Measurements from ENCODE around the gene SEMA3C. TPM values are rescaled to one million over a fixed set of nuclear protein-coding genes. Genes with fewer than 3 reads are reported as not detected.

Gene SEMA3C
- total RNA-seq, 1 donor from 2014 or later, result 496 TPM

DNA sequence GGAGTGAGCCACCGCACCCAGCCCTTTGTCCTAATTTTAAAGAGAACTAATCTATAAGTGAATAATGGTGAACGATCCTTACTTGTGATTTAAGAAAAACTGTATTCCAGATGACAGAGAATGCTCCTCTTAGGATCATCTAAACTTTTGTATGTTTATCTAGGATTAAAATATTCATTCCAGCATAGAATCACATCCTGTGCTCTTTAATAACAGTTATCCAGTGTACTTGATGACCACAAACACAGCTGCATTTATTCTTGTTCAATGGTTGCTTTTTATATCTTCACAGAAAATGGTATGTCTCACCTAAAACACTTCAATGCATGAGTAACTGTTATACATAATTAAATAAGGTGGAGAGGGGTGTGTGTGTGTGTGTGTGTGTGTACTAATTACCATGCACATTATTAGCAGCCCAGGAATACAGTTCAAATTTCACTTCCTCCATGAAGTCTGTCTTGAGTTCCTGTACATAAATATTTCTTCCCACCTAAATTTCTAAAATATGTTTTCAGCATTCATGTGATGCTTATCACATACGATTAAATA, 38.5 kb upstream of the SEMA3C start:
- H3K4me1 Mint-ChIP-seq, result no peaks in the 10 kb centered on the region
- no peak overlapping the region for H3K4me3 Mint-ChIP-seq
- no peaks in the 10 kb centered on the region for H3K27me3 Mint-ChIP-seq (ENCODE audit: low read depth)
- peaks cover 7% of the 10 kb centered on the region for H3K9me3 Mint-ChIP-seq
- no peaks in the 10 kb centered on the region for H3K36me3 Mint-ChIP-seq
- TF ChIP-seq, protein P1, sequence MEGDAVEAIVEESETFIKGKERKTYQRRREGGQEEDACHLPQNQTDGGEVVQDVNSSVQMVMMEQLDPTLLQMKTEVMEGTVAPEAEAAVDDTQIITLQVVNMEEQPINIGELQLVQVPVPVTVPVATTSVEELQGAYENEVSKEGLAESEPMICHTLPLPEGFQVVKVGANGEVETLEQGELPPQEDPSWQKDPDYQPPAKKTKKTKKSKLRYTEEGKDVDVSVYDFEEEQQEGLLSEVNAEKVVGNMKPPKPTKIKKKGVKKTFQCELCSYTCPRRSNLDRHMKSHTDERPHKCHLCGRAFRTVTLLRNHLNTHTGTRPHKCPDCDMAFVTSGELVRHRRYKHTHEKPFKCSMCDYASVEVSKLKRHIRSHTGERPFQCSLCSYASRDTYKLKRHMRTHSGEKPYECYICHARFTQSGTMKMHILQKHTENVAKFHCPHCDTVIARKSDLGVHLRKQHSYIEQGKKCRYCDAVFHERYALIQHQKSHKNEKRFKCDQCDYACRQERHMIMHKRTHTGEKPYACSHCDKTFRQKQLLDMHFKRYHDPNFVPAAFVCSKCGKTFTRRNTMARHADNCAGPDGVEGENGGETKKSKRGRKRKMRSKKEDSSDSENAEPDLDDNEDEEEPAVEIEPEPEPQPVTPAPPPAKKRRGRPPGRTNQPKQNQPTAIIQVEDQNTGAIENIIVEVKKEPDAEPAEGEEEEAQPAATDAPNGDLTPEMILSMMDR (IDR thresholded peaks at IDR 0.05; ENCODE audit: unreplicated experiment), result no peak
- DNase-seq (ENCODE audit: low spot score in 2 of 2, unreplicated experiment in 2 of 2), result no peak
- H3K27ac Mint-ChIP-seq, result no peak overlapping the region

DNA sequence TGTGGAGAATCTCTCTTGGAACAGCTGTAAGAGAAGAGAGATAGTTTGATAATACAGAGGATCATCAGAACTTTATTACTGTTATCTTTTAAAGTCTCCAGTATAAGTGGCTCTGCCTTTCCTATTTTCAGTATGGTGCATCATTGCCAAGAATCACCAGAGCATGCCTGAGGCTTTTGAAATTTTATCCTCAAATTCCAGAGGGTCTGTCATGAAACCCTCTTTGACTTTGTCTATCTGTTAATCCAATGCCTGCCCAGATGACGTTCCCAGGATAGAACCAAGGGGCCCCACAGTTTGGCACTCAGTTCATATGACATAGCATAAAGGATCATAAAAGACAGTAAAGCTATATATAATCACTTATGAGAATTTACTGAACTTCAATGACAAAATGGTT, 35.3 kb upstream of the SEMA3C start:
- Mint-ChIP-seq H3K4me3 (no peak overlapping the region), H3K36me3 (no peaks in the 10 kb centered on the region), H3K27me3 (ENCODE audit: low read depth) (no peaks in the 10 kb centered on the region), H3K9me3 (peaks cover 3% of the 10 kb centered on the region), H3K27ac (no peak overlapping the region), H3K4me1 (peaks cover 4% of the 10 kb centered on the region)
- DNase-seq (ENCODE audit: low spot score in 2 of 2, unreplicated experiment in 2 of 2), result no peak
- TF ChIP-seq, protein P1 (IDR thresholded peaks at IDR 0.05; ENCODE audit: unreplicated experiment), result no peak

DNA sequence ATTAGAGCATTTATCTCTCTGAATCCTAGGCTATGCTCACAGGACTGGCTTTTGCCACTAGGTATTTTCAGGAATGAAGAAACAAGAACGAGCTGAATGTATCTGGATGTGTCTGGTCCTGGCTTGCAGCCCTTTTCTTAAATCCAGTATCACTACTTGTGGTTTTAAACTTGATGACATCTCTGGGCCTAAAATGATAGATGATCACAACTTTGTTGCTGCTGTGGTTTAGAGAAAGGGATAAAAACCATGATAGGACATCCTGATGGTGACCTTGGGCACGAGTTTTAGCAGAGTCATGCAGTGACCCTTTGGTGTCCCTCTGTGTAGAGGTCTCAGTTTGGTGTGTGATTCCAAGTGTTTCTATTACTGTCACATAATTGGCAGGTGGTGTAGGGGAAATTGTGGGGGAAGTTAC, 31.7 kb upstream of the SEMA3C start:
- no peak for DNase-seq (ENCODE audit: low spot score in 2 of 2, unreplicated experiment in 2 of 2)
- H3K4me3 Mint-ChIP-seq, result no peak overlapping the region
- TF ChIP-seq, protein P1 (IDR thresholded peaks at IDR 0.05; ENCODE audit: unreplicated experiment), result no peak
- H3K27ac Mint-ChIP-seq, result no peak overlapping the region
- H3K27me3 Mint-ChIP-seq (ENCODE audit: low read depth), result no peaks in the 10 kb centered on the region
- no peaks in the 10 kb centered on the region for H3K36me3 Mint-ChIP-seq
- H3K9me3 Mint-ChIP-seq, result peaks cover 3% of the 10 kb centered on the region
- peaks cover 6% of the 10 kb centered on the region for H3K4me1 Mint-ChIP-seq

DNA sequence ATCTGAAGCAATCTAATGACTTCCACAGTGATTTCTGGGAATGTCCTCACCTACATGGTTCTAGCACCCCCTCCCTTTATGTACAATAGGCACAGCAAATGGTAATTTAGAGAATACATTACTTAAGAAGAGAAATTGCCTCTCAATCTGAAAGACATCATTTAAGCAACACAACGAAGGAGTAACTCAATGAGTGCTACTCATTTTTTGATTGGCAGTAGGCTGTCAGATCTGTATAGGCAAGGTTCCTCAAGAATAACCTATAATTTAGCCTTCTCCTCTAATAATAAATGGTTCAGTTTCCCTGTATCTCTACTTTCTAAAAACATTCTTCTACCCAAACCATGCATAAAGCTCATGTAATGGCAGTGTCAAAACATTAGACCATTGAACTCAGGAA, 30.6 kb upstream of the SEMA3C start:
- Mint-ChIP-seq H3K27ac (no peak overlapping the region), H3K4me3 (no peak overlapping the region), H3K9me3 (peaks cover 4% of the 10 kb centered on the region), H3K4me1 (peaks cover 6% of the 10 kb centered on the region), H3K27me3 (ENCODE audit: low read depth) (no peaks in the 10 kb centered on the region), H3K36me3 (no peaks in the 10 kb centered on the region)
- no peak for DNase-seq (ENCODE audit: low spot score in 2 of 2, unreplicated experiment in 2 of 2)
- TF ChIP-seq, protein P1 (IDR thresholded peaks at IDR 0.05; ENCODE audit: unreplicated experiment), result no peak

DNA sequence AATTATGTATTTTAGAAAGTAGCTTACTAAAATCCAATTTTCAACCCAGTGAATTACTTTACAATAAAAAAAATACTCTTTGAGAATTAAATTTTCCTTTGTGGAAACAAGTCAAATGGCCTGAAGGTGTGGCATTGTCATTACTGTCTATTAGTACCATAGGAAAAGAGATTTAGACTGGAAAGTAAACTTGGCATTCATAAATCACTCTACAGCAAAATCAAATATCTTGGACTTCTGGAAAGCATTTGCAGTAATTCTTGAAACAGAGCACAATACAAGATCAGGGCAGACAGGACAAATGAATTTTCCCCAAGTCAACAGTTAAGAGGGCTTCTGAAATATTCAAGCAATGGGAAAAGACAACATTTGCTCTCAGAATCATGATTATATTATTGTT, 28.0 kb upstream of the SEMA3C start:
- H3K4me1 Mint-ChIP-seq, result peaks cover 12% of the 10 kb centered on the region
- TF ChIP-seq, protein P1 (IDR thresholded peaks at IDR 0.05; ENCODE audit: unreplicated experiment), result no peak
- no peak overlapping the region for H3K4me3 Mint-ChIP-seq
- no peaks in the 10 kb centered on the region for H3K36me3 Mint-ChIP-seq
- DNase-seq (ENCODE audit: low spot score in 2 of 2, unreplicated experiment in 2 of 2), result no peak
- H3K27ac Mint-ChIP-seq, result no peak overlapping the region
- no peaks in the 10 kb centered on the region for H3K27me3 Mint-ChIP-seq (ENCODE audit: low read depth)
- peaks cover 7% of the 10 kb centered on the region for H3K9me3 Mint-ChIP-seq

DNA sequence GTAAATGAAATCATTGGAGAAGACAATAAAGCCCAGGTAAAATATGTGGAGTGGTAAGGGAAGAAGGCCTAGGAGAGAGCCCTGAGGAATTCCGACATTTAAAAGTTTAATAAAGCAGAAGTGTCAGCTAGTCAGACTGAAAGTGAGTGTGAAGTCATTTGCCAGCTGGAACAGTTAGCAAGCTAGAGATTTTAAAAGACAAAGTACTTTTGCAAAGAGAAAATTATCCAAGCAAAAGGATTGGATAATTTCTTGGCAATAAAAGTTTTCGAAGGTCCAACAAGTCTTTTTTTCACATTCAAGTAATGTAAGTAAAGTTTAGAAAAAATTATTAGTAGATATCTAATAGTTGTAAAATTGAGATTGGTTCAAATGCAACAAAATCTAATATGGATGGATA, 27.1 kb upstream of the SEMA3C start:
- TF ChIP-seq, protein P1 (IDR thresholded peaks at IDR 0.05; ENCODE audit: unreplicated experiment), result no peak
- DNase-seq (ENCODE audit: low spot score in 2 of 2, unreplicated experiment in 2 of 2), result no peak
- H3K27ac Mint-ChIP-seq, result no peak overlapping the region
- no peak overlapping the region for H3K4me3 Mint-ChIP-seq
- H3K4me1 Mint-ChIP-seq, result peaks cover 20% of the 10 kb centered on the region
- no peaks in the 10 kb centered on the region for H3K27me3 Mint-ChIP-seq (ENCODE audit: low read depth)
- H3K36me3 Mint-ChIP-seq, result no peaks in the 10 kb centered on the region
- peaks cover 7% of the 10 kb centered on the region for H3K9me3 Mint-ChIP-seq
